GM21717 (cell line): ENCODE results near the gene PPP1R13B.

ENCODE experiments used
- ATAC-seq: cut with Tn5 transposase; IDR thresholded peaks from one replicate; pipeline ENCODE4 v1.9.1; 2021; ENCODE audit warnings: mild to moderate bottlenecking, moderate library complexity; ENCODE audit not compliant: unreplicated experiment

Gene PPP1R13B

GRCh38 chr14:103838117-103838516 is 9.3 kb downstream of the PPP1R13B start:
- no peak for ATAC-seq

- ATAC-seq, result no peak
Observed at GRCh38 chr14:103836976-103837725, 10.2 kb downstream of the PPP1R13B start.

GRCh38 chr14:103834956-103835355 is 12.4 kb downstream of the PPP1R13B start:
- ATAC-seq, result no peak

GRCh38 chr14:103833711-103834110 is 13.7 kb downstream of the PPP1R13B start:
- no peak for ATAC-seq

- no peak for ATAC-seq
Observed at GRCh38 chr14:103832046-103832445, 15.3 kb downstream of the PPP1R13B start.

GRCh38 chr14:103830511-103831270 is 16.7 kb downstream of the PPP1R13B start:
- ATAC-seq, result no peak

- ATAC-seq, result no peak
Observed at GRCh38 chr14:103828315-103828967, 18.9 kb downstream of the PPP1R13B start.

- no peak for ATAC-seq
Observed at GRCh38 chr14:103825101-103825500, 22.3 kb downstream of the PPP1R13B start.

- no peak for ATAC-seq
Observed at GRCh38 chr14:103820908-103821307, 26.5 kb downstream of the PPP1R13B start.

- no peak for ATAC-seq
Observed at GRCh38 chr14:103820382-103820781, 27.0 kb downstream of the PPP1R13B start.

GRCh38 chr14:103819503-103820307 is 27.7 kb downstream of the PPP1R13B start:
- no peak for ATAC-seq

- ATAC-seq, result no peak
Observed at GRCh38 chr14:103818870-103819269, 28.5 kb downstream of the PPP1R13B start.

- ATAC-seq, result no peak
Observed at GRCh38 chr14:103818422-103818821, 29.0 kb downstream of the PPP1R13B start.

GRCh38 chr14:103817595-103817994 is 29.8 kb downstream of the PPP1R13B start:
- no peak for ATAC-seq

GRCh38 chr14:103816991-103817390 is 30.4 kb downstream of the PPP1R13B start:
- no peak for ATAC-seq

- ATAC-seq, result no peak
Observed at GRCh38 chr14:103815253-103815652, 32.1 kb downstream of the PPP1R13B start.

GRCh38 chr14:103811189-103811588 is 36.2 kb downstream of the PPP1R13B start:
- ATAC-seq, result no peak

- no peak for ATAC-seq
Observed at GRCh38 chr14:103808403-103809001, 38.9 kb downstream of the PPP1R13B start.

- ATAC-seq, result no peak
Observed at GRCh38 chr14:103806805-103807204, 40.6 kb downstream of the PPP1R13B start.

- no peak for ATAC-seq
Observed at GRCh38 chr14:103805708-103806107, 41.7 kb downstream of the PPP1R13B start.
